Fibroblast of lung (primary cell): ENCODE results near the gene CCDC92B.

Experiments used
- CTCF ChIP-seq, 2 donors: IDR thresholded peaks in 1 of 2; conservative IDR thresholded peaks in 1 of 2; 1 replicate in 1 of 2; 2 replicates in 1 of 2; pipeline ENCODE4 v1.5.1; 2011 to 2012; ENCODE audit warnings: low read length in 2 of 2, control low read depth in 1 of 2, inconsistent platforms in 1 of 2, low read depth in 1 of 2, mild to moderate bottlenecking in 1 of 2
- EZH2 ChIP-seq: IDR thresholded peaks from 2 replicates; pipeline ENCODE4 v1.5.1; 2012; ENCODE audit warnings: low read length, control low read depth, mild to moderate bottlenecking; ENCODE audit errors: missing control alignments

DNA sequence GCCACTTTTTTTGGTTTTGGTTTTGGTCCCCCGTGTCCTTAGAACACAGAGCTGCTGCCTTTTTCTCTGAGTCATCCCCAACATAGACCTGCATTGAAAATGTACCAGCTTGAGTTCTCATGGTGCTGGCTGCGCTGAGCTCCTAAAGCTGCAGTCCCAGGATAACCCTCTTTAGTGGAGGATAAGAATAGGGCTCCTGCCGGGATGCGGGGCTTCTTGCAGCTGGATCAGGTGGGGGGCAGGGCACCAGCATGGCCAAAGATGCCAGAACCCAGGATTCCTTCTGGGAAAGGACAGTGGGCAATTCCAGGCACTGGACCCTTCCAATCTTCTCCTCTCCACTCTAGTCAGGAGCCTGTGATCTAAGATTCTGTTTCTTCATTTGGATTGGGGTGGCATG, 29.6 kb downstream of the CCDC92B start:
- TF ChIP-seq CTCF (conservative IDR thresholded peaks at IDR 0.05 in 1 of 2, IDR thresholded peaks at IDR 0.05 in 1 of 2; ENCODE audit: low read depth in 1 of 2, low read length in 2 of 2) (no peak), EZH2 (no peak)
